Esophagus muscularis mucosa (tissue), 3 donors: ENCODE results near the gene DISC1.

ENCODE experiments used
- POLR2AphosphoS5 ChIP-seq, 2 donors: sonication (generic); formaldehyde crosslinking; IDR thresholded peaks; one replicate each; pipeline ENCODE4 v1.6.1; 2017; ENCODE audit warnings: antibody characterized with exemption in 2 of 2
- TF ChIP-seq, protein P1 (sequence below), 3 experiments: fragments of 200-600 bp in 2 of 3; fragments of 450-650 bp in 1 of 3; sonication (generic) in 2 of 3; IDR thresholded peaks; one replicate each; pipeline ENCODE4 v1.5.1; 2017 to 2019; ENCODE audit warnings: antibody characterized with exemption in 3 of 3, mild to moderate bottlenecking in 2 of 3, moderate library complexity in 1 of 3

DNA sequence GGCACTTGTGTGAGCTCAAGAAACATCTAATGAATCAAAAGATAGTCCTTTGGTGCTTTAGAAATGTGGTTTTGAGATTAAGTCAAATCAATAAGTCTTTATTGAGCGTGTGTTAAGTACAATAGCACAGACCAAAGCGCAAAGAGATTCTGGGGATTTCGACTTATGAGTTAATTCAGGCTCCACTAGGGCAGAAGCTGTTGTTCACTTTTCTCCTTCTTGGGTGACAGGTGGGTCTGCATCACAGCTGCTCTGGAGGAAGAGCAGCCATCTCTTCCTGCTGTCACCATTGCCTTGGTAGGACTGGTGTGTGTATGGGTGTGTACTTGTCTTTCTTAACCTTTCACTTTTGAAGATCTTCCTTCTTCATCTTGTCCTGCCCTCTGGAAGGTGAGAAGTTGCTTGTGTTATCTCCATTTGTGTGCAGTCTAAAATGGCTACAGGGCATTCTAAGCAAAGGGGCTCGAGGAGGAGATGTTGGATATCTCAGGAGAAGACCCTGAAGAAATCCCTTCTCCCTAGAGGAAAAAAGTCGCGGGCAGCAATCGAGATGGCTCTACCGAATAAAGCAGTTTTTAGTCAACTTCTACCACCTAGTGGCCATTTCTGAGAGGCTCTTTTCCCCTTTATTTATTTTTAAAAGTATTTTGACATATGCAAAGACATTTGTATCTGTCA, 22.9 kb upstream of the DISC1 start:
- TF ChIP-seq, protein P1, sequence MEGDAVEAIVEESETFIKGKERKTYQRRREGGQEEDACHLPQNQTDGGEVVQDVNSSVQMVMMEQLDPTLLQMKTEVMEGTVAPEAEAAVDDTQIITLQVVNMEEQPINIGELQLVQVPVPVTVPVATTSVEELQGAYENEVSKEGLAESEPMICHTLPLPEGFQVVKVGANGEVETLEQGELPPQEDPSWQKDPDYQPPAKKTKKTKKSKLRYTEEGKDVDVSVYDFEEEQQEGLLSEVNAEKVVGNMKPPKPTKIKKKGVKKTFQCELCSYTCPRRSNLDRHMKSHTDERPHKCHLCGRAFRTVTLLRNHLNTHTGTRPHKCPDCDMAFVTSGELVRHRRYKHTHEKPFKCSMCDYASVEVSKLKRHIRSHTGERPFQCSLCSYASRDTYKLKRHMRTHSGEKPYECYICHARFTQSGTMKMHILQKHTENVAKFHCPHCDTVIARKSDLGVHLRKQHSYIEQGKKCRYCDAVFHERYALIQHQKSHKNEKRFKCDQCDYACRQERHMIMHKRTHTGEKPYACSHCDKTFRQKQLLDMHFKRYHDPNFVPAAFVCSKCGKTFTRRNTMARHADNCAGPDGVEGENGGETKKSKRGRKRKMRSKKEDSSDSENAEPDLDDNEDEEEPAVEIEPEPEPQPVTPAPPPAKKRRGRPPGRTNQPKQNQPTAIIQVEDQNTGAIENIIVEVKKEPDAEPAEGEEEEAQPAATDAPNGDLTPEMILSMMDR (IDR thresholded peaks at IDR 0.05), result peak; percentile 73 to 86 (median 81)
- no peak for TF ChIP-seq POLR2AphosphoS5 (IDR thresholded peaks at IDR 0.05)
